Measurements from ENCODE around the gene C4orf46.

The C4orf46 gene

DNA sequence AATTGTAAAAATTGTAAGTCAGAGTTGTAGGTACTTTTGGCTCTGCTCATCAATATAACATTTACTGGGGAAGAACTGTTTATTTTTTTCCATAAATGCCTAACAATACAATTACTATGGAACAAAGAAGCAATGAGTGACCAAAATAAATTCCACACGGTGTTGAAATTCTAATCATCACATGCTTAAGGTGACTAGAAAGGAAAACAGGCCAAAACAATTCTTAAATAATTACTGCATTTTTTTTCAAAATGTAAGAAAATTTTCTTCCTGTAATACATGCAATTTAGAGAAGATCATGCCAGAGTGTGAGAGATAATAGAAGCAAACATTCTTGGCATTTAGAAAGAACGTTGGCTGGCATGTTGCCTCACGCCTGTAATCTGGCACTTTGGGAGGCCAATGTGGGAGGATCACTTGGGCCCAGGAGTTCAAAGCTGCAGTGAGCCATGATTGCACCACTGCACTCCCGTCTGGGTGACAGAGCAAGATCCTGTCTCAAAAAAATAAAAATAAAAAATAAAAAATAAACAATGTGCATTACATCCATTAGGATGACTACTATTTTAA lies 22.5 kb downstream of the C4orf46 start:
- DNase-seq = no peak

DNA sequence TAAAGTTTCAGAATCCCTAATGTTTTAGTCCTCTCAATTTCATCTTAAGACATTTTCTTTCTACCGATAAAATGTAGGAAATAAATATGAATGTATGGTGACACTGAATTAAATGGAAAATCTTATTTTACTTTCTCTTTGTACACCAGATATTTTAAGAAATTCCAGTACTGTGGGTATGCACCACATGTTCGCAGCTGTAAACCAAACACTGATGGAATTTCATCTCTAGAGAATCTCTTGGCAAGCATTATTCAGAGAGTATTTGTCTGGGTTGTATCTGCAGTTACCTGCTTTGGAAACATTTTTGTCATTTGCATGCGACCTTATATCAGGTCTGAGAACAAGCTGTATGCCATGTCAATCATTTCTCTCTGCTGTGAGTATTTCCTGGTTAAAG lies 26.9 kb downstream of the C4orf46 start:
- no peak for DNase-seq

DNA sequence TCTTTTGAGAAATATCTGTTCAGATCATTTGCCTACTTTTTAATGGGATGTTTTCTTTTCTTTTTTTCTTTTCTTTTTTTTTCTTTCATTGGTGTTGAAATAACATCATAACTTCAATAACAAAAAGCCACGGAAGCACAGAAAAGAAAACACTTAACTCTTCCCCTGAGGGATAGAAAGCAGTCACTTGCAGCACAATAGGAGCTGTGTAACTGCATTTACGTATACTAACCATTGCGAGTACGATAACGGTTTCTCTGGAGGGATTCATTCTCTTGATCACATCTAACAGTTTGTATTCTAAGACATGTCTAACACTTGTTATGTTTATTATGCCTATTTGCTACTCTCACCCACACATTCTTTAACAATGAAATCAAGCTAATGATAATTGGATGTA lies 27.3 kb downstream of the C4orf46 start:
- no peak for DNase-seq

DNA sequence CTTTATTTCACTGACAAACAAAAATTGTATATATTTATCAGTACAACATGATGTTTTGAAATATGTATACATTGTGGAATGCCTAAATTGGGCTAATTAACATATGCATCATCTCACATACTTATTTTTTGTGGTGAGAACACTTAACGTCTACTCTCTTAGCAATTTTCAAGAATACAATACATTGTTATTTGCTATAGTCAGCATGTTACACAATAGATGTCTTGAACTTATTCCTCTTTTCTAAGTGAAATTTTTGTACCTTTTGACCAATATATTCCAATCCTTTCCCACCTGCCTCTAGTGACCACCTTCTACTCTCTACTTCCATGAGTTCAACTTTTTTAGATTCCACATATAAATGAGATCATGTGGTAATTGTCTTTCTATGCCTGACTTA lies 35.1 kb downstream of the C4orf46 start:
- DNase-seq = no peak

DNA sequence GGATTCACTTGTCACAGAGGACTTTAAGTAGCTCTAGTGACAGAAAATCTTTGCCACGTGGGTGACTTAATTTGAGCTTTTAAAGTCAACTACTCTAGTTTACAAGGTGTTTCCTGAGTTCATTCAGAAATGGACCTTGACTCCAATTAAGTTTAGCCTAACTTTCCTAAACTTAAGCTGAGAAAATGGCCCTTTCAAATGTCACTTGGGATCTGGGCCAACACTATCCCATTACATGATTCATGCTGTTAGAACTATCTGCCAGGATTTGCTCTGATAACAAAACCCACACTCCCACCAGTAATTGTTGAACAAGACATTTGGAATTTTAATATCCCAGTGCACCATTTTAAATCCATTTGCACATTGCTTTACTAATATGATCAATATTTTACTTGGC lies 40.8 kb downstream of the C4orf46 start:
- DNase-seq = no peak

DNA sequence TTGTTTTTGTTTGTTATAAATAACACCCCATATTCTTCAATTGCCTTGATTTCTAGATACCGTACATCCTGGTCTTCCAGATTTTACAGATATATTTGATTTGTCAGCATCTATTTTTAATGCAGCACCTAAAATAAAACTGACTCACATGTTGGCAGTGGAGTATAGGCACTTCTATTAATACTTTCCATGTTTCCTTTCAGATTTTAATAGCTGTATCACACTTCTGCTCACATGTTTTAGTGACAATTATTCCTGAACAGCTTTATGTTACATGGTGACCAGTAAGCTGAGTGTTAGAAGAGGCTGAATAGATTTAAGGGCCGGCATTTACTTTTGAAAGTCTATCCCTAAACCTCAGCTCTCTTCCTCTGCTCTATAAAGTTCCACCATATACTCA lies 46.1 kb downstream of the C4orf46 start:
- no peak for DNase-seq

DNA sequence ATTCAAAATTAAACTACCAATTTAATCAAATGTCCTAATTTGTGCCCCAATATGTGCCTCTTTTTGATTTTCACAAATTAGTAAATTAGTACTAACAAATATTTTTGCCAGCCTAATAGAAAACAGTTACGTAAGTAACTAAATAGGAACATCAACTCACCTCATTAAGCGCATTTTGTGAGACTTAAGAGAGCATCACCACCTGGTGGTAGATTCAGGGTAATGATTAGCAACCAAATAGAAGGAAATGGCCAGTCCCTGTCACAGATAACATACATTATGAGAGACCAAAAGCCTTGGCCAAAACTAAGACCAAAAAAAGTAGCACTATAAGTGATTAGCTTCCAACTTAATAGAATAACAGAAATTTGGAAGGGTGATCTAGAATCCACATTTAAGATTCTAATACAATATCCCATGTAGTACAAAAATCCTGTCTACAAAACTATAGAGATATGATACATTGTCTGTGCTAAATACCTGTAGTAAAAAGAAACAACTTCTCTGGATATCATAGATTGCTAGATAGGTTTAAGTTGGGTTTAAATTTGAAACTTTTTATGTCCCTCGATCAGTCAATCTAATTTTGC lies 46.7 kb downstream of the C4orf46 start:
- peak; percentile 53 for DNase-seq

DNA sequence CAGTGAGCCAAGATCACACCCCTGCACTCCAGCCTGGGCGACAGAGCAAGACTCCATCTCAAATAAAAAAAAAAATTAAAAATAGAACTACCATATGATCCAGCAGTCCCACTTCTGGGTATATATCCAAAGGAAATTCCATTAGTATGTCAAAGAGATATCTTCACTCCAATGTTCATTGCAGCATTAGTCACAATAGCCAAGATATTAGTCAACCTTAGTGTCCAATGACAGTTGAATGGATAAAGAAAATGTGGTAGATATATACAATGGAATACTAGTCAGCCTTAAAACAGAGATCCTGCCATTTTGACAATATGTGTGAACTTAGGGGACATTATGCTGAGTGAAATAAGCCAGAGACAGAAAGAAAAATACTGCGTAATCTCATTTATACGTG lies 49.4 kb downstream of the C4orf46 start:
- DNase-seq = no peak

DNA sequence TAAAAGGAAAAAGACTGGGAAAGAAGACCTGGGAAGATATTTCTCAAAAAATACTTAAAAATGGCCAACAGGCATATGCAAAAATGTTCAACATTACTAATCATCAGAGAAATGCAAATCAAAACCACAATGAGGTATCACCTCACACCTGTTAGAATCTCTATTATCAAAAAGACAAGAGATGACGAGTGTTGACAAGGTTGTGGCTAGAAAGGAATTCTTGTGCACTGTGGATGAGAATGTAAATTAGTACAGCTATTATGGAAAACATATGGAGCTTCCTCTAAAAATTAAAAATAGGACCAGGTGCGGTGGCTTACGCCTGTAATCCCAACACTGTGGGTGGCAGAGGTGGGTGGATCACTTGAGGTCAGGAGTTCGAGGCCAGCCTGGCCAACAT lies 50.0 kb downstream of the C4orf46 start:
- DNase-seq = no peak

DNA sequence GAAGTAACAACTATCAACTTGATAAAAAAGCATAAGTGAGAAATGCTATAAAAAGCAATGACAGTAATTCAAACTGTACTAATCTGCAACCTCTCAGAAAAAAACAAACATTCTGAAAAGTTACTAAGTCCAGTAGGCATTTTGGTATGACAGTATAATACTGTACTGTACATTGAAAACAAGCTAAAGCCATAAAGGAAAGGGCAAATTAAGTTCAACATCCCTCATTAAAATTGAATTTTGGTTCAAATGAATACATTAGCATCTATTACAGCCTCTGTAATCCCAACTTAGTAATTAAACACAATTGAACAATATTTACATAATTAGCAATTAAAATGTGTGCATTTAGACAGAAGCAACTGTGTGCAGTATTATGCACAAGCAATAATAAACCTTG lies 53.7 kb downstream of the C4orf46 start:
- no peak for DNase-seq

All from NCI-H345 (cell line).